Measurements from ENCODE around the gene PTPRJ.

PTPRJ gene

DNA sequence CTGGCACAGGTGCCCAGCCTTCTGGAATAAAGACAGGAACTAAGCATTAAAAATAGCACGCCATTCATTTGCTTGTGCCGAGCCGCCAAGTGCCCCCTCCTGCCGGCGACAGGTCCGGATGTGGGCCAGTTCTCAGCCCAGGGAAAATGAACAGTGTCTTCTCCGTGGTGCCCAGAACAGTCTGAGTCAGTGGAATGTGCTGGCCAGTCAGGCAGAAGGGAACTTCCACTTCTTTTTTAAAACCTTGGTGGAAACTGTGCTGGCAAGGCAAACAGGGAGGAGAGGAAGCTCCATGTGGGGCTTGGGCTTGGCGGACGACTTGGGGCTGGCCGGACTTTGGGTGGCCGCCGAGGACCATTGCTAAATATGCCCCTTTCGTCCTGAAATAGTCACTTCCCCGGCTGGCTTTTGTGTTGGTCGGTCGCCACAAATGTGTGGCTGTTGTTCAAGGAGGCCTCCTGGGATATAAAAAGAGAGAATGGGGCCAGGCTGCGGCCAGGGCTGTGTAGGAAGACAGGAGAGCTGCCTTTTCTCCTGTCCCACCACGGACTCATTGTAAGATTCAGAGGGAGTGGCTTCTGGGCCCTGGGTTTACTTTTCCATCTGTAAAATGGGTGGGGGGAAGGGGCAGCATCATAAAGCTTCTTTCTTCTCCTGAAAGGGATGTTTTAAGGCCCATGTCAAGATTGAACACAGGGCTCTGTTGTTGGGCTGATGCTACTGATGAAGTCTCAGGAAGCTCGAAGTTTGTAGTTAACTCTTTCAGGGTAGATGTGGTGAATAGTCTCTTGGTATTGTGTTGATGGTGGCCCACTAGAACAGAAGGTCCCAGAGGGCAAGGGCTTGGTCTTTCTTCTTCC is 101.0 kb downstream of the PTPRJ start:
- no peak for DNase-seq (ENCODE audit: low read depth, low spot score)

DNA sequence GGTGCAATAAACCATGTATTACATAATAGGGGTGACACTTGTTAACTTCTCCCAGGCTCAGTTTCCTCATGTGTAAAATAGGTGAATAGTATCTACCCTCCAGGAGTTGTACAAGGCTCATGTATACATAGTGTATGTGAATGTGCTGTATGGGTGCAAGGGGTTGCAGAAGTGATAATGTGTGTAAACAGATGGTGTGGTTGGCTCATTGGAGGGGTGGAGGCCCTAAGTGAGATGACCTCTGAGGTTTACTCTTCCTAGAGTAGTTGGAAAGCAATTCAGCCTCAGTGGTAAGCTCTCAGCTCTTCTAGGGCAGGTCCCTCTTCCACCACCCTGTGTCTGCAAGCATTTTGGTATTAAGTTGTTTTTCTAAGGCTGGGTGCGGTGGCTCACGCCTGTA is 102.4 kb downstream of the PTPRJ start:
- no peak for DNase-seq (ENCODE audit: low read depth, low spot score)

More for the DNA sequence above, 101.0 kb downstream of the PTPRJ start:
- H3K4me3 ChIP-seq (ENCODE audit: low read length): no peak overlapping the region

GRCh38 chr11:48083421-48083820 is 103.1 kb downstream of the PTPRJ start:
- no peak overlapping the region for H3K4me3 ChIP-seq (ENCODE audit: low read length)
- DNase-seq (ENCODE audit: low read depth, low spot score): no peak

More for the DNA sequence above, 102.4 kb downstream of the PTPRJ start:
- no peak overlapping the region for H3K4me3 ChIP-seq (ENCODE audit: low read length)

DNA sequence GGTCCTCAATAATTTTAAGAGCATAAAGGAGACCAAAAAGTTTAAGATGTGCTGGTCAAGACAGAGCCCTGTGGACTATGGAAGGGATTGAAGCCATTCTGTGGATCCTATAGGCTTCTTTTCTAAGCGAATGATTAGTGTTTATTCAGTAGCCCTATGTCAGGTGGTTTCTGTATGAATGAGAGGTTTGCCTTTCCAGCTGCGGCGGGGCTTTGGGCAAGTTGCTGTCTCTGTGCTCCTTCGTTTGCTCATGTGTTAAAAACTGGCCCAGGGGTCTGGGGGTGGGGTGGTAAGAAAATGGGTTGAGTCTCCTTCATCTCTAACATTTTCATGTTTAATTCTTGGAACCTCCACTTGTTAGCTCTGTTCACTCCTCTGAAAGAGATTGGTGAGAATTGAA is 105.3 kb downstream of the PTPRJ start:
- no peak overlapping the region for H3K4me3 ChIP-seq (ENCODE audit: low read length)
- DNase-seq (ENCODE audit: low read depth, low spot score): no peak

DNA sequence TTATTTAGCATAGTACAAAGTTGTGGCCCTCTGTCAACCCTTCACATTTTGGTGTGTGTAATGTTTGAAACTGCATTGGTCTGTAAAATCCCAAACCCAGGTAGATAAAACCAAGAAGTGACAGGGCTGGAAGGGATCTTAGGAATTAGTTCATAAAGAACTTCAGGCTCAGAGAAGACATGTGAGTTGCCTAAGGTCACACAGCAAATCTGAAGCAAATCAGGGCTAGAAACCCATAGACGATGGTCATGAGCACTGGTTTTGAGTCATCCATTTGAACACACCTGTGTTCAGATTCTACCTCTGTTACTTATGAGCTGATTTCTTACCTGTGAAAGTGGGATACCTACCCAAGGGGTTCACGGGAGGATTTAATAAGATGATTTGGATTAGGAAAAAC is 107.1 kb downstream of the PTPRJ start:
- DNase-seq (ENCODE audit: low read depth, low spot score): no peak
- no peak overlapping the region for H3K4me3 ChIP-seq (ENCODE audit: low read length)

DNA sequence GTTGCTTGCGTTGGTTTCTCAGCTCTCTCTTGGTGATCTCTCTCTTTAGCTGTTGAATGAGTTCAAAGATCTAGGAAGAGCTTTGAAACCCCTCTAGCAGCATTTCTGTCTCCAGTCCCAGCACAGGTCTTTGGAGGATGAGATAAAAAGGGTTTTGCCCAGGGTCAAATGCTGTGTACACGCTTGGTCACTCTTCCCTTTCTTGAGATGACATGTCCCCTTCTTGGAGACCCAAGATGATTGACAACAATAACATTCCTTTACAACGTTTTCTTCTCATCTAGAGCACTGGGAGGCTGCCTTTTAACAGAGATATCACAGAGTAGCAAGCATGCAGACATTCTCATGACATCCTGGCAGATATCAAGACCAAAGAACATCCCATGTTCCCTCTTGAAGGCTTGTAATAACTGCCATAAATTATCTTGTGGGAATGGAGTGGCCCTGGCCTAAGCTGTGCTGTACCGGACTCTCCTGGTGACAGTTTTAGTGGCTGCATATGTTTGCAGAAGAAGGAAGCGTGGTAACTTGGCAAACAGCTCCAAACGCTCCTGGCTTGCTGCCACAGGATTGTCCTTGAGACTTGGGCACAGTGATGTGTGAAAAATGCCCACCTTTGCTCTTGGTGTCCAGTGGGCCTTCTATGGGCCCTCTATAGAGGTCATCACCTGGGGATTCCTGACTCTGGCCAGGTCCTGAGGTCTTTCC is 107.8 kb downstream of the PTPRJ start:
- no peak for DNase-seq (ENCODE audit: low read depth, low spot score)
- no peak overlapping the region for H3K4me3 ChIP-seq (ENCODE audit: low read length)

DNA sequence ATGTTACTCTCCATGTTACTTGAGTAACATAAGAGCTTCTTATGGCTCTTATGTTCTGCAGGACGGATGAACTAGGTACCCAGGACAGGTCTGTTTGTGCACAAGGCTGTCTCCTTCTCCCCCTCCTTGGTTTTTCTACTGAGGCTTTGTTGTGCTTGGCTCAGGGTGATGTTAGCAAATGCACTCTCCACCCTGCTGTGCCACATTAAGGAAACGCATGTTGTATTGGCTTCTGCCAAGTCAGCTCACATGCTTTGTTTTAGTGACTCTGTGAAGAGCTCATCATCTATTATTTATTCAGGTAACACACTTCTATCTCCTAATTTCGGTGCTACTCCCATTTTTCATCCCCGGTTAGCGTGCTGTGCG is 108.3 kb downstream of the PTPRJ start:
- no peak overlapping the region for H3K4me3 ChIP-seq (ENCODE audit: low read length)
- no peak for DNase-seq (ENCODE audit: low read depth, low spot score)

DNA sequence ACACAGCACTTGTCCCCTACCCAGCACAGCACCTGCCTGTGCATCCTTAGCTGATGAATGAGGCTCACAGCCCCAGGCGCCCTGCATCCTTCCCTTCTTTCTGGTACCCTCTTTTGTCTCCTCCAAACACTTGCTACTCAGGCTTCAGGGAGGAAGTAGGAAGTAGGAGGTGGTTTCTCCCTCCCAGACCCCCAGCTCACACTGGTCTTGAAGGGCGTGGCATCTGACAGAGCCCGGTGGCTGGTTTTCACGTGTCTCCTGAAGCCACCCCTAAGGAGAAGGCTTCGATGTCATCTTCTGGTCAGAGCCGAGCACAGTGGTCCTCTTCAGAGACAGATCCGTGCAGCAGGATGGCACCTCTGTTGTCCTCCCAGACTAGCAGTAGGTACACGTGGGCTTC is 109.8 kb downstream of the PTPRJ start:
- no peak overlapping the region for H3K4me3 ChIP-seq (ENCODE audit: low read length)
- DNase-seq (ENCODE audit: low read depth, low spot score): no peak

DNA sequence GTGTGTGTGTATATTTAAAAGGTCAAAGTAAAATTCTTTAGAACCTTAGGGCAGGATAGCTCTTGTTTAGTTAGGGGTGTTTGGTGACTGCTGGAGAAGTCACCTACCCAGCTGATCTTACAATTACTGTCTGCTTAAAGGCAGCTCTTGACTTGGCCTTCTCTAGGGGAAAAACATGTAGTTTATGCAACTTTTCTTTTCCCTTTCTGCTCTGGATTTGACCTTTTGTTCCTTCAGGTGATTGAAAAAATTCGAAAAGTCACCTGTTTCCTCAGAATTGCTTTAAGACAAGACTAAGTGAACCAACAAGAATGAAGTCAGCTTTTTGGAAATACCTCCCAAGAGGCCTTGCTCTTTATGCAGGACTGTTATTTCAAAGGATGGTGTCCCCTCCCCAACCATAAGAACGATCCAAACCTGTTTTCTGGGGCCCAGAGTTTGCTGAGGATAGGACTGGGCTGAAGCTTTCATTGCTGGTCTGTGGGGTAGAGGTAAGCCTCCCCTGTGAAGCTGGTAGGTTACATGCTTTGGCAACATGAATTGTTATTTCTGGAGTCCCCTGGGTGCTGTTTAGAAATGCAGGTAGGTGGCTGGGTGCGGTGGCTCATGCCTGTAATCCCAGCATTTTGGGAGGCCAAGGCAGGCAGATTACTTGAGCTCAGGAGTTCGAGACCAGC is 111.2 kb downstream of the PTPRJ start:
- no peak for DNase-seq (ENCODE audit: low read depth, low spot score)
- H3K4me3 ChIP-seq (ENCODE audit: low read length): no peak overlapping the region

GRCh38 chr11:48093323-48093722 is 113.0 kb downstream of the PTPRJ start:
- no peak overlapping the region for H3K4me3 ChIP-seq (ENCODE audit: low read length)
- DNase-seq (ENCODE audit: low read depth, low spot score): no peak

DNA sequence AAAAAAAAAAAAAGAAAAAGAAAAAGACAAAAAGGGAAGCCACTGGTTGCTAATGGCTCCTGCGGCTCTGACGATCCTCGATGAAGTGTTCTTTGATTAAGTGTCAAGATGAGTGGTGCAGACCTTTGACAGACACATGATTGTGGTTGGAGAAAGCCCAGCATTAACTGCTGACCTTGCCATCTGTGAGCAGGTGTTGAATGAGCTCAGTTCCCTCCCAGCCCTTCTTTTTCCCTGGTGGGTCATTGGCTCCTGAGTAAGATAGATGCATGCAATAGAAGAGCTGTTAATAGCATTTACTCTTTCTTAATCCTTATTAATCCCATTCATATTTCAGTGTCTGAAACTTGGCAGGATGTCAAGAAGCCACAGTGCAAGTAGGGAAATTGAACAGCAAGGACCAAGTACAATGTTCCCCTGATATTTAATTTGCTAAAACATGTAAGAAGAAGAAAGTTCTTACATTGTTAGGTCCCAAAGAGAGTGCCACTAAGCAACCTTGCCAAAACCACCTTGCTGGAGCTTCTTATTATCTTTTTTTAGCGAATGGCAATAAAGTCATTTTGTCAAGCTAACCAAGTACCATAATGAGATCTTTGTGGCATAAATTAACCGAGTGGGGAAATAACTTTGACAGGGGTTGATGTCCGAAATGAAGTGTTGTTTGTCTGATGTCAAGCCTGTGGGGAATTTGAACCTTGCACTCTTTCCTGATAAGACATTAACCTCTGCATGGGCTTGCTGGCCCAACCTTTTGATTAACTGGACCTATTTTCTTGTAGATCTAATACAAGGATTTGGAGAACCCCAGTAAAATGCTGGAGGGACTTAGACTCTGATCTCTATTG is 113.7 kb downstream of the PTPRJ start:
- no peak overlapping the region for H3K4me3 ChIP-seq (ENCODE audit: low read length)
- DNase-seq (ENCODE audit: low read depth, low spot score): no peak

DNA sequence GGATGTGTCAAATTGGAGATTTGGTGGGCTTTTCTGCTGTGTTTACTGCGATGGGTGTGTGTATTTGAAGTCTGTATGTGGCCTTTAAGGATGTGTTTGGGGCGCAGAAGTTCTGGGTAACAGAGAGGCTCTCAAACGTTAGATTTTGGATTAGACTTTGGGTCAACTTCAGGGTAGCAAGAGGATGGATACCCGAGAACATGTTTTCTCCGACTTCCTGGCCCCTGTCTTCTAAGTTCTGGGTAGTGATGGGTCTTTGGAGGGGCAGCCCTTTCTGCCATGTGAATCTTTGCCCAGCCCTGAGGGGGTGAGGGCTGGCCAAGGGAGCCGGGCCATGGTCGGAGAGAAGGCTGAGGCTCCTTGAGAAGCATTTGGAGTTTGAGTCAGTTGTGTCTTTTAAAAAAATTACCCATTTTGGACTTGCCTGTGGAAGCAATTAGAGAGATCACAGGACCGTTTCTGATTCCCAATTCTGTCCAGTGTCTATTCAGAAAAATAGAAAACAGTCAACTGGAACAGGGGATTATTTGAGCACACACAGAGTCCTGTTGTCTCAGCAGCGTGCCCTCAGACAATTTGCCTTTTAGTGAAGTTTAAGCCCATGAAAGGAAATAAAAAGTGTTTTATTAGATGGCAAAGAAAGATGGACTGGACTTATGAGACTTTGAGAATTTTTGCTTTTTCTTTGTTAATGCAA is 114.4 kb downstream of the PTPRJ start:
- H3K4me3 ChIP-seq (ENCODE audit: low read length): no peak overlapping the region
- no peak for DNase-seq (ENCODE audit: low read depth, low spot score)

GRCh38 chr11:48095779-48096470 is 115.6 kb downstream of the PTPRJ start:
- H3K4me3 ChIP-seq (ENCODE audit: low read length): no peak overlapping the region
- DNase-seq (ENCODE audit: low read depth, low spot score): no peak

DNA sequence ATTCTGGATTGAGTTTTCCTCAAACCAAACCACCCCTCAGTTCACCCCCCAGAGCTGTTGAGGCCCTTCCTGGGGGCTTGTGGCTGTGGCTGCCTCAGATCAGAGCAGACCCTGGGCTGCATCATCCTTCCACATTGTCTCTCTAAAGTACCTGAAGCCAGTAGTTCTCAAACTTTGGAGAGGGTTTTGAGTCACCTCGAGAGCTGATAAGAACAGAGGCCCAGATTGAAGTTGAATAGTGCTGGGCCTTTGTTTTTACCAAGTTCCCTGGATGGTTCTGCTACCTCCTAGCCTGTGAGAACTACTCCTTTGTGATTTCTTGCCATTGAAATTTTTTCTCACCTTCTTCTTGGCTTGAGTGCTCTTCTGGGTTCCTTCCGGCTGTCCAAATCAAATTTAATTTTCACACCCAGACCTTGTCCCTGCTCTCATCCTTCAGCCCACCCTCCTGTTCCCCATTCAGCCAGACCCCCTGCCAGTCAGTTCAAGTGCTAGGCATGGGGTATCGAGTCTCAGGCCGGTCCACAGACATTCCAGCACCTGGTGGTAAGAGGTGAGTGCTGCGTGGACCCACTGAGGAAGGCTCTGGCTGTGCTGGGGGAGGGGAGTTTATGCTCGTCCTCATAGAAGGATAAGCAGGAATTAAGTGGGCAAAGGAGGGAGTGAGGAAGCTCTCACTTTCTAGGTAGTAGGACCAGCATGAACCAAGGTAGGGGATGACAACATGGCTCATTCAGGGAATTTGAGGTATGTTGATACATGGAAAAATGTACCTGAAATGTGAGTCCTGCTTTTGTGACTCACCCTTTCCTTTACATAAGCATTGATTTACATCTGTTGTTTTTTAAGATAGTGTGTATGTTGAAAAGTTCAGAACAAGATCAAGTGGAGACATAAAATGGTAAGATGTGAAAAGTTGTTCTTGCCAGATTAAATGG is 116.5 kb downstream of the PTPRJ start:
- H3K4me3 ChIP-seq (ENCODE audit: low read length): no peak overlapping the region
- no peak for DNase-seq (ENCODE audit: low read depth, low spot score)

GRCh38 chr11:48098024-48098423 is 117.7 kb downstream of the PTPRJ start:
- no peak for DNase-seq (ENCODE audit: low read depth, low spot score)

GRCh38 chr11:48099916-48100446 is 119.6 kb downstream of the PTPRJ start:
- no peak overlapping the region for H3K4me3 ChIP-seq (ENCODE audit: low read length)
- no peak for DNase-seq (ENCODE audit: low read depth, low spot score)

More at GRCh38 chr11:48098024-48098423, 117.7 kb downstream of the PTPRJ start:
- no peak overlapping the region for H3K4me3 ChIP-seq (ENCODE audit: low read length)
